Esophagus squamous epithelium (tissue), 5 donors: ENCODE data around the gene E2F7. TPM values are rescaled to one million over a fixed set of nuclear protein-coding genes. Genes with fewer than 3 reads are reported as not detected.
"Not testable (repeated sequence)": the region's sequence is repeated elsewhere in the genome, so short reads cannot be mapped to it uniquely, and the experiment has no call there.

Experiments used
- DNase-seq: peaks from one replicate; lab custom pipeline; 2025; lab: John Stamatoyannopoulos, UW
- H3K27ac ChIP-seq, 4 donors: fragments of 200-600 bp; sonication (generic); one replicate each; pipeline ENCODE4 v1.5.1; 2016 to 2019; ENCODE audit warnings: mild to moderate bottlenecking in 1 of 4
- H3K27me3 ChIP-seq, 4 donors: fragments of 200-600 bp; sonication (generic); 1 replicate in 3 of 4; 2 replicates in 1 of 4; pipeline versions ENCODE4 v1.5.1 to v1.6.0; 2017 to 2021; ENCODE audit warnings: antibody characterized with exemption in 1 of 4
- H3K36me3 ChIP-seq, 3 donors: fragments of 200-600 bp; sonication (generic); one replicate each; pipeline ENCODE4 v1.5.1; 2016 to 2019
- H3K4me1 ChIP-seq, 3 donors: fragments of 200-600 bp; sonication (generic); one replicate each; pipeline ENCODE4 v1.5.1; 2017 to 2019
- H3K4me3 ChIP-seq, 4 donors: fragments of 200-600 bp; sonication (generic); 1 replicate in 3 of 4; 2 replicates in 1 of 4; pipeline ENCODE4 v1.5.1; 2016 to 2019; ENCODE audit warnings: mild to moderate bottlenecking in 2 of 4, moderate library complexity in 1 of 4
- H3K9me3 ChIP-seq, 3 donors: fragments of 200-600 bp; sonication (generic); one replicate each; pipeline ENCODE4 v1.5.1; 2016 to 2019
- POLR2A ChIP-seq, 4 donors: fragments of 450-650 bp; IDR thresholded peaks; one replicate each; pipeline ENCODE4 v1.6.1; 2017; ENCODE audit warnings: antibody characterized with exemption in 4 of 4, mild to moderate bottlenecking in 4 of 4, moderate library complexity in 3 of 4
- WGBS, 2 donors: methylation state at CpG; one replicate each; pipeline ENCODE4 v1.1.5; 2018; 5-methylcytosine and 5-hydroxymethylcytosine counted together
- intact Hi-C: fragments of 100-400 bp; cut with DNase I; formaldehyde crosslinking; loops from one replicate; pipeline ENCODE4 v1.15.0; 2022
- total RNA-seq, 4 donors: library from RNA; depleted of rRNA; stranded (reverse); fragments of >200 nt; gene quantifications; one replicate each; pipeline ENCODE4 v1.1.0, GENCODE V29; 2016
- TF ChIP-seq, protein P1 (sequence below), 6 experiments: fragments of 450-650 bp in 4 of 6; fragments of 200-600 bp in 2 of 6; sonication (generic) in 2 of 6; IDR thresholded peaks; one replicate each; pipeline ENCODE4 v1.5.1; 2016 to 2019; ENCODE audit warnings: antibody characterized with exemption in 6 of 6, mild to moderate bottlenecking in 4 of 6, moderate library complexity in 4 of 6
- donor health status: DM: yes; HTN: yes; CAD: no.

The E2F7 gene
- total RNA-seq, 4 donors from 2014 or later: 1.5 to 7.7 (median 7.1) TPM

DNA sequence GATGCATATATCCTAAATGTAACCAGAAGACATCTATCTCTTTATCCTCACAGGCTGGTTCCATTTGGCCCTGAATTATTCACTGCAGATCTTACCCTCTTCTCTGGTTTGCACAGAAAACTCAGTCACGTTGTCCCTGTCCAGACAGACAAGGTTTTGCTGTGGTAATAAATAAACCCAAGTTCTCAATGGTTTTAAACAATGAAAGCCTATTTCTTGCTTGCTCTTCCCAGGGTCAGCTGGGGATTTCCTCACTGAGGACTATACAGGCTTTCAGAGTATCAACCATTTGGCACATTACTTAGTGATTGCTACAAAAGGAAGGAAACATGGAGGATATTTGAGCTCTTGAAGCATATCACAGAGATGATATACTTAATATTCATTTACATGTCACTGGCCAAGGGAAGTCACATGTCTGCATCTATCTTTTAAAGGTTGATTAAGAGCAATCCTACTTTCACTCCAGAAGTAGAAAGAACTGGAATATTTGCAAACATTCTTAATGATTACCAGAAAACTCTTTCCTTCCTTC, 24.4 kb upstream of the E2F7 start:
- Histone ChIP-seq H3K27me3 (no peaks in the 10 kb centered on the region), H3K9me3 (no peaks in the 10 kb centered on the region), H3K4me3 (no peak overlapping the region), H3K36me3 (no peaks in the 10 kb centered on the region), H3K4me1 (no peaks in the 10 kb centered on the region), H3K27ac (no peak overlapping the region)
- intact Hi-C loops: no loop called here
- WGBS, 2 donors: 16 to 23% methylated on average over 1 of the region's 1 CpG
- no peak for DNase-seq
- no peak for TF ChIP-seq POLR2A (IDR thresholded peaks at IDR 0.05)
- TF ChIP-seq, protein P1, sequence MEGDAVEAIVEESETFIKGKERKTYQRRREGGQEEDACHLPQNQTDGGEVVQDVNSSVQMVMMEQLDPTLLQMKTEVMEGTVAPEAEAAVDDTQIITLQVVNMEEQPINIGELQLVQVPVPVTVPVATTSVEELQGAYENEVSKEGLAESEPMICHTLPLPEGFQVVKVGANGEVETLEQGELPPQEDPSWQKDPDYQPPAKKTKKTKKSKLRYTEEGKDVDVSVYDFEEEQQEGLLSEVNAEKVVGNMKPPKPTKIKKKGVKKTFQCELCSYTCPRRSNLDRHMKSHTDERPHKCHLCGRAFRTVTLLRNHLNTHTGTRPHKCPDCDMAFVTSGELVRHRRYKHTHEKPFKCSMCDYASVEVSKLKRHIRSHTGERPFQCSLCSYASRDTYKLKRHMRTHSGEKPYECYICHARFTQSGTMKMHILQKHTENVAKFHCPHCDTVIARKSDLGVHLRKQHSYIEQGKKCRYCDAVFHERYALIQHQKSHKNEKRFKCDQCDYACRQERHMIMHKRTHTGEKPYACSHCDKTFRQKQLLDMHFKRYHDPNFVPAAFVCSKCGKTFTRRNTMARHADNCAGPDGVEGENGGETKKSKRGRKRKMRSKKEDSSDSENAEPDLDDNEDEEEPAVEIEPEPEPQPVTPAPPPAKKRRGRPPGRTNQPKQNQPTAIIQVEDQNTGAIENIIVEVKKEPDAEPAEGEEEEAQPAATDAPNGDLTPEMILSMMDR (IDR thresholded peaks at IDR 0.05): no peak

DNA sequence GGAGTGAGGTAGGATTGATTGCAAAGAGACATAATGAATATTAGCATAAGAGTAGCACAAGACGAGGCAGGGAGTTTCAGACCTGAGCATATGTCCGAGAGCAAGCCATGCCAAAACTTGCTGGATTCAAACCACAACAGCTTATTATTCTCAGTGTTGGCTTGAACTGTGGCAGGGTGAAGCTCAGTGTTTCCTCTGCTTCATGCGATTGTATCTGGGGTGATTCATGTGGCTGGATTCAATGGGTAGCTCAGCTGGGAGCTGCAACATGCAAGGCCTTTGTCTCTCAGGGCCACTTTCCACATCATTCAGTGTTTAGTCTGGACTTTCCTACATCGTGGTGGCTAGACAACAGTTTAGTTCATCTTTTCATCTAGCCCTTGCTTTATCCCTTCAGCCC, 22.1 kb upstream of the E2F7 start:
- intact Hi-C loops: no loop called here

DNA sequence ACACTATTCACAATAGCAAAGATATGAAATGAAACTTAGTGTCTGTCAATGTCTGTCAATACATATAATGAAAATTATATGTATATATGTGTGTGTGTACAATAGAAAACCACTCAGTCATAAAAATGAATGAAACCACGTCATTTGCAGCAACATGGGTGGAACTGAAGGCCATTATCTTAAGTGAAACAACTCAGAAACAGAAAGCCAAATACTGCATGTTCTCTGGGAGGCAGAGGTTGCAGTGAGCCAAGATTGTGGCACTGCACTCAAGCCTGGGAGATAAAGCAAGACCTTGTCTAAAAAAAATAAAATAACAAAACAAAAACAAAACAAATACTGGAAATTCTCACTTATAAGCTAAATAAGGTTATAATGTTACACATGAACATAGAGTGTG, 16.7 kb upstream of the E2F7 start:
- Histone ChIP-seq H3K9me3 (no peaks in the 10 kb centered on the region), H3K27ac (no peak overlapping the region), H3K36me3 (no peaks in the 10 kb centered on the region), H3K27me3 (no peaks in the 10 kb centered on the region), H3K4me1 (no peaks in the 10 kb centered on the region), H3K4me3 (no peak overlapping the region)
- intact Hi-C loops: no loop called here
- no peak for DNase-seq
- TF ChIP-seq, protein P1 (IDR thresholded peaks at IDR 0.05): no peak
- no peak for TF ChIP-seq POLR2A (IDR thresholded peaks at IDR 0.05)
- 32 to 50% methylated on average over 1 of the region's 1 CpG for WGBS, 2 donors

More for the DNA sequence above, 22.1 kb upstream of the E2F7 start:
- TF ChIP-seq POLR2A (IDR thresholded peaks at IDR 0.05): no peak
- no peak for DNase-seq
- Histone ChIP-seq H3K36me3 (no peaks in the 10 kb centered on the region), H3K9me3 (no peaks in the 10 kb centered on the region), H3K4me3 (no peak overlapping the region), H3K27me3 (no peaks in the 10 kb centered on the region), H3K4me1 (no peaks in the 10 kb centered on the region), H3K27ac (no peak overlapping the region)
- WGBS, 2 donors: 33 to 35% methylated on average over 4 of the region's 4 CpGs

DNA sequence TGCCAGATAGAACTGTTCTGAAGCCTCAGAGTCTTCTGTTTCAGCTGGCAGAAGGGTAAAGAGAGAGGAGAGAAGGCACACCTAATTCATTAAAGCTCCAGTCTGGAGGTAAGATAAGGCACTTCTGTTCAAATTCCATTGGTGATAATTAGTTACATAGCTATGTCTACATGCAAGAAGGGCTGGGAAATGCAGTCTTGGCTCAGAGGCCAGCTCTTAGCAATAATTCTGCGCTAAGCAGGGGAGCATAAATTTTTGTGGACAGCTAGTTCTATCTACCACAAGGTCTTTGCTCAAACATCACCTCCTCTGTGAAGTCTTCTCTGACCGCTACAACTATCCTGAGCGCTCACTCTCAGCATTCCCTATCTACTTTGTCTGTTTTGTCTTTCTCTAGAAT, 14.3 kb upstream of the E2F7 start:
- Histone ChIP-seq H3K4me1 (no peaks in the 10 kb centered on the region), H3K9me3 (no peaks in the 10 kb centered on the region), H3K4me3 (no peak overlapping the region), H3K27me3 (no peaks in the 10 kb centered on the region), H3K36me3 (no peaks in the 10 kb centered on the region), H3K27ac (no peak overlapping the region)
- intact Hi-C loops: no loop called here
- WGBS, 2 donors: 83 to 98% methylated on average over 3 of the region's 3 CpGs
- TF ChIP-seq POLR2A (IDR thresholded peaks at IDR 0.05): no peak
- TF ChIP-seq, protein P1 (IDR thresholded peaks at IDR 0.05): no peak
- DNase-seq: no peak

DNA sequence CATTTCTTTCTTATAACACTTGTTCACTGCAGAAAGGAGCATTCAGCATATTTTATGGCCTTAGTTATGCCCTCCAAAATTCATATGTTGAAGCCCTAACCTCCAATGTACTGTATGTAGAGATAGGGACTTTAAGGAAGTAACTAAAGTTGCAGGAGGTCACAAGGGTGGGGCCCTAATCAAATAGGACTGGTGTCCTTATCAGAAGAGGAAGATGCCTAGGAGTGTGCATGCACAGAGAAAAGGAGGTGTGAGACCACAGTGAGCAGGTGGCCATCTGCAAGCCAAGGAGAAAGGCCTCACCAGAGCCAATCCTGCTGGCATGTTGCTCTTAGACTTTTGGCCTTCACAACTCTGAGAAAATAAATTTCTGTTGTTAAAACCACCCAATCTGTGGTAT, 12.9 kb upstream of the E2F7 start:
- Histone ChIP-seq H3K4me1 (no peaks in the 10 kb centered on the region), H3K27ac (no peak overlapping the region), H3K36me3 (no peaks in the 10 kb centered on the region), H3K9me3 (no peaks in the 10 kb centered on the region), H3K4me3 (no peak overlapping the region), H3K27me3 (no peaks in the 10 kb centered on the region)
- no peak for DNase-seq
- intact Hi-C loops: no loop called here
- TF ChIP-seq, protein P1 (IDR thresholded peaks at IDR 0.05): no peak

DNA sequence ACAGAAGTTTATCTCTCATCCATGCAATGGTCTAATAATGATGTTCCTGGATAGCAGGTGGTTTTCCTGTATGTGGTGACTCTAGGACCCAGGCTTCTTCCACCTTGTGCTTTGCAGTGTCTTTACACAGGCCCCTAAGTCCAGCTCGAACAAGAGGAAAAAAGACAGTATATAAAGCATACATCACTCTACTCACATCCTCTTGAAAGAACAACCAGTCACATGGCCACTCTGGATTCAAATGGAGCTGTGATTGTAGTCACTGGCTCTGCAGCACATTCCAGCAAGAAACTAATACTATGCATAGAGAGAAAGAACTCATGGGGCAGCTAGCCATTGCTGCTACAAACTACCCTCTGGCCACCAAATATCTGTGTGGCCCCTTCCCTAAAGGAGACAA, 11.5 kb upstream of the E2F7 start:
- no peaks in the 10 kb centered on the region for H3K9me3 ChIP-seq
- no peaks in the 10 kb centered on the region for H3K4me1 ChIP-seq
- no peaks in the 10 kb centered on the region for H3K36me3 ChIP-seq
- no peaks in the 10 kb centered on the region for H3K27me3 ChIP-seq
- WGBS, 2 donors: 33% methylated on average over 1 of the region's 1 CpG
- no peak overlapping the region for H3K4me3 ChIP-seq
- intact Hi-C loops: no loop called here
- TF ChIP-seq, protein P1 (IDR thresholded peaks at IDR 0.05): no peak
- no peak for TF ChIP-seq POLR2A (IDR thresholded peaks at IDR 0.05)
- no peak for DNase-seq
- no peak overlapping the region for H3K27ac ChIP-seq

DNA sequence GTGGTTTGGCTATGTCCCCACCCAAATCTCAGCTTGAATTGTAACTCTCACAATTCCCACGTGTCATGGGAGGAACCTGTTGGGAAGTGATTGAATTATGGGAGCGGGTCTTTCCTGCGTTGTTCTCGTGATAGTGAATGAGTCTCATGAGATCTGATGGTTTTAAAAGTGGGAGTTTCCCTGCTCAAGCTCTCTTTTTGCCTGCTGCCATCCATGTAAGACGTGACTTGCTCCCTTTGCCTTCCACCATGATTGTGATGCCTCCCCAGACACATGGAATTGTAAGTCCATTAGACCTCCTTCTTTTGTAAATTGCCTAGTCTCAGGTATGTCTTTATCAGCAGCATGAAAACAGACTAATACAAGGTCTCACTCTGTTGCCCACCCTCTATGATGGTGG, 8.5 kb upstream of the E2F7 start:
- intact Hi-C loops, H3K36me3 ChIP-seq, H3K4me3 ChIP-seq, H3K27ac ChIP-seq, DNase-seq, H3K9me3 ChIP-seq, H3K27me3 ChIP-seq, H3K4me1 ChIP-seq: not testable (repeated sequence)
- WGBS, 2 donors: 91 to 93% methylated on average over 5 of the region's 5 CpGs
